Ramos (cell line): ENCODE measurements around the gene CCDC116.

Experiments
- in situ Hi-C: fragments of 300-500 bp; cut with MboI; formaldehyde crosslinking; loops from one replicate; pipeline ENCODE4 v1.14.3; 2022; ENCODE audit warnings: low sequenced_read_pairs; ENCODE audit not compliant: unreplicated experiment

The CCDC116 gene

GRCh38 chr22:21650280-21650679, 17.7 kb downstream of the CCDC116 start:
- in situ Hi-C loops, result no loop called here

GRCh38 chr22:21650823-21651520, 18.4 kb downstream of the CCDC116 start:
- in situ Hi-C loops, result no loop called here

GRCh38 chr22:21651521-21652009, 19.0 kb downstream of the CCDC116 start:
- in situ Hi-C loops, result no loop called here

GRCh38 chr22:21652010-21652546, 19.5 kb downstream of the CCDC116 start:
- in situ Hi-C loops, result no loop called here

- in situ Hi-C loops, result no loop called here
These were observed 20.3 kb downstream of the CCDC116 start for GRCh38 chr22:21652547-21653545.

- in situ Hi-C loops, result no loop called here
These were observed 24.4 kb downstream of the CCDC116 start for GRCh38 chr22:21657020-21657359.

- in situ Hi-C loops, result no loop called here
These were observed 24.9 kb downstream of the CCDC116 start for GRCh38 chr22:21657360-21658032.

- in situ Hi-C loops, result no loop called here
These were observed 27.4 kb downstream of the CCDC116 start for GRCh38 chr22:21659864-21660525.

- in situ Hi-C loops, result no loop called here
These were observed 28.3 kb downstream of the CCDC116 start for GRCh38 chr22:21660904-21661303.

- in situ Hi-C loops, result no loop called here
These were observed 29.4 kb downstream of the CCDC116 start for GRCh38 chr22:21661991-21662390.

GRCh38 chr22:21663738-21664137, 31.2 kb downstream of the CCDC116 start:
- in situ Hi-C loops, result no loop called here

- in situ Hi-C loops, result no loop called here
These were observed 32.7 kb downstream of the CCDC116 start for GRCh38 chr22:21665047-21665851.

- in situ Hi-C loops, result no loop called here
These were observed 34.2 kb downstream of the CCDC116 start for GRCh38 chr22:21666786-21667185.

GRCh38 chr22:21669026-21669425, 36.5 kb downstream of the CCDC116 start:
- in situ Hi-C loops, result no loop called here

GRCh38 chr22:21672107-21672629, 39.6 kb downstream of the CCDC116 start:
- in situ Hi-C loops, result no loop called here

GRCh38 chr22:21673534-21674321, 41.2 kb downstream of the CCDC116 start:
- in situ Hi-C loops, result no loop called here

- in situ Hi-C loops, result no loop called here
These were observed 42.2 kb downstream of the CCDC116 start for GRCh38 chr22:21674638-21675245.
